Muscle layer of duodenum (tissue), 2 donors: ENCODE measurements around the gene ENO1.

Experiments used
- H3K27ac ChIP-seq: one replicate; pipeline ENCODE4 v1.7.0; 2013; ENCODE audit warnings: mild to moderate bottlenecking, low read length
- H3K27me3 ChIP-seq: one replicate; pipeline ENCODE4 v1.7.0; 2013; ENCODE audit warnings: low read depth, mild to moderate bottlenecking, control low read depth, low read length
- H3K36me3 ChIP-seq, 2 donors: one replicate each; pipeline ENCODE4 v1.7.0; 2013; ENCODE audit warnings: low read length in 2 of 2, control low read depth in 1 of 2, mild to moderate bottlenecking in 1 of 2; ENCODE audit not compliant: insufficient read depth in 2 of 2, control insufficient read depth in 1 of 2
- H3K4me1 ChIP-seq, 2 donors: one replicate each; pipeline ENCODE4 v1.7.0; 2013; ENCODE audit warnings: low read length in 2 of 2, mild to moderate bottlenecking in 2 of 2, control low read depth in 1 of 2, moderate library complexity in 1 of 2; ENCODE audit not compliant: insufficient read depth in 2 of 2, control insufficient read depth in 1 of 2
- H3K4me3 ChIP-seq, 2 donors: one replicate each; pipeline ENCODE4 v1.7.0; 2013; ENCODE audit warnings: low read length in 2 of 2, low read depth in 1 of 2, mild to moderate bottlenecking in 1 of 2
- H3K9me3 ChIP-seq, 2 donors: one replicate each; pipeline ENCODE4 v1.7.0; 2013; ENCODE audit warnings: low read length in 2 of 2, control low read depth in 1 of 2, mild to moderate bottlenecking in 1 of 2; ENCODE audit not compliant: control insufficient read depth in 1 of 2
- donor health status: healthy.

Gene ENO1

GRCh38 chr1:8878698-8879463 is 395 bp upstream of the ENO1 start:
- H3K36me3 ChIP-seq, result peaks cover 7 to 11% of the 10 kb centered on the region in 2 donors
- H3K4me3 ChIP-seq, result peak overlapping the region; percentile 78 to 98
- H3K27ac ChIP-seq, result peak overlapping the region; percentile 97
- peaks cover 18 to 37% of the 10 kb centered on the region in 2 donors for H3K4me1 ChIP-seq
- H3K27me3 ChIP-seq, result no peaks in the 10 kb centered on the region
- H3K9me3 ChIP-seq, result no peaks in the 10 kb centered on the region

GRCh38 chr1:8876087-8876486 is 2.4 kb downstream of the ENO1 start:
- no peak overlapping the region for H3K27ac ChIP-seq
- peaks cover 30 to 47% of the 10 kb centered on the region in 2 donors for H3K4me1 ChIP-seq

GRCh38 chr1:8875216-8875861 is 3.1 kb downstream of the ENO1 start:
- H3K9me3 ChIP-seq, result no peaks in the 10 kb centered on the region
- H3K27ac ChIP-seq, result peak overlapping the region; percentile 57
- peaks cover 26 to 47% of the 10 kb centered on the region in 2 donors for H3K4me1 ChIP-seq
- H3K4me3 ChIP-seq, result peak overlapping the region in 1 of 2 donors; percentile 17
- peaks cover 42 to 43% of the 10 kb centered on the region in 2 donors for H3K36me3 ChIP-seq
- no peaks in the 10 kb centered on the region for H3K27me3 ChIP-seq

More at GRCh38 chr1:8876087-8876486, 2.4 kb downstream of the ENO1 start:
- no peaks in the 10 kb centered on the region for H3K9me3 ChIP-seq
- H3K27me3 ChIP-seq, result no peaks in the 10 kb centered on the region
- peak overlapping the region; percentile 5 to 16 for H3K4me3 ChIP-seq
- peaks cover 35% of the 10 kb centered on the region in 2 donors for H3K36me3 ChIP-seq

GRCh38 chr1:8874230-8875201 is 4.0 kb downstream of the ENO1 start:
- Histone ChIP-seq H3K36me3 (peaks cover 49 to 50% of the 10 kb centered on the region in 2 donors), H3K9me3 (no peaks in the 10 kb centered on the region), H3K27me3 (no peaks in the 10 kb centered on the region), H3K4me3 (peak overlapping the region in 1 of 2 donors; percentile 17), H3K27ac (peak overlapping the region; percentile 61), H3K4me1 (peaks cover 21 to 41% of the 10 kb centered on the region in 2 donors)

- peak overlapping the region; percentile 61 for H3K27ac ChIP-seq
These were observed 4.8 kb downstream of the ENO1 start for GRCh38 chr1:8873506-8874229.

GRCh38 chr1:8873001-8873400 is 5.5 kb downstream of the ENO1 start:
- H3K27me3 ChIP-seq, result no peaks in the 10 kb centered on the region
- peak overlapping the region; percentile 61 for H3K27ac ChIP-seq
- no peaks in the 10 kb centered on the region for H3K9me3 ChIP-seq
- peak overlapping the region in 1 of 2 donors; percentile 24 for H3K4me3 ChIP-seq
- H3K36me3 ChIP-seq, result peaks cover 54 to 60% of the 10 kb centered on the region in 2 donors
- peaks cover 19 to 40% of the 10 kb centered on the region in 2 donors for H3K4me1 ChIP-seq

More at GRCh38 chr1:8873506-8874229, 4.8 kb downstream of the ENO1 start:
- Histone ChIP-seq H3K27me3 (no peaks in the 10 kb centered on the region), H3K36me3 (peaks cover 53 to 56% of the 10 kb centered on the region in 2 donors), H3K4me1 (peaks cover 19 to 40% of the 10 kb centered on the region in 2 donors), H3K4me3 (peak overlapping the region in 1 of 2 donors; percentile 24), H3K9me3 (no peaks in the 10 kb centered on the region)

GRCh38 chr1:8871965-8872399 is 6.5 kb downstream of the ENO1 start:
- H3K36me3 ChIP-seq, result peaks cover 64 to 68% of the 10 kb centered on the region in 2 donors
- no peaks in the 10 kb centered on the region for H3K27me3 ChIP-seq
- H3K27ac ChIP-seq, result peak overlapping the region; percentile 52
- H3K4me3 ChIP-seq, result no peak overlapping the region
- H3K9me3 ChIP-seq, result no peaks in the 10 kb centered on the region
- peaks cover 19 to 38% of the 10 kb centered on the region in 2 donors for H3K4me1 ChIP-seq

GRCh38 chr1:8871539-8871935 is 6.9 kb downstream of the ENO1 start:
- Histone ChIP-seq H3K9me3 (no peaks in the 10 kb centered on the region), H3K4me3 (no peak overlapping the region), H3K27ac (peak overlapping the region; percentile 52), H3K4me1 (peaks cover 19 to 35% of the 10 kb centered on the region in 2 donors), H3K27me3 (no peaks in the 10 kb centered on the region), H3K36me3 (peaks cover 68 to 72% of the 10 kb centered on the region in 2 donors)

- peaks cover 19 to 29% of the 10 kb centered on the region in 2 donors for H3K4me1 ChIP-seq
- H3K4me3 ChIP-seq, result no peak overlapping the region
These were observed 7.6 kb downstream of the ENO1 start for GRCh38 chr1:8870616-8871538.

More at GRCh38 chr1:8870616-8871538, 7.6 kb downstream of the ENO1 start:
- H3K9me3 ChIP-seq, result no peaks in the 10 kb centered on the region
- H3K27me3 ChIP-seq, result no peaks in the 10 kb centered on the region
- no peak overlapping the region for H3K27ac ChIP-seq
- peaks cover 74 to 77% of the 10 kb centered on the region in 2 donors for H3K36me3 ChIP-seq
